Measurements from ENCODE around the gene FBXO45.
A peak's percentile ranks its signal among the peaks of the same experiment; 100 is the strongest.

DNA sequence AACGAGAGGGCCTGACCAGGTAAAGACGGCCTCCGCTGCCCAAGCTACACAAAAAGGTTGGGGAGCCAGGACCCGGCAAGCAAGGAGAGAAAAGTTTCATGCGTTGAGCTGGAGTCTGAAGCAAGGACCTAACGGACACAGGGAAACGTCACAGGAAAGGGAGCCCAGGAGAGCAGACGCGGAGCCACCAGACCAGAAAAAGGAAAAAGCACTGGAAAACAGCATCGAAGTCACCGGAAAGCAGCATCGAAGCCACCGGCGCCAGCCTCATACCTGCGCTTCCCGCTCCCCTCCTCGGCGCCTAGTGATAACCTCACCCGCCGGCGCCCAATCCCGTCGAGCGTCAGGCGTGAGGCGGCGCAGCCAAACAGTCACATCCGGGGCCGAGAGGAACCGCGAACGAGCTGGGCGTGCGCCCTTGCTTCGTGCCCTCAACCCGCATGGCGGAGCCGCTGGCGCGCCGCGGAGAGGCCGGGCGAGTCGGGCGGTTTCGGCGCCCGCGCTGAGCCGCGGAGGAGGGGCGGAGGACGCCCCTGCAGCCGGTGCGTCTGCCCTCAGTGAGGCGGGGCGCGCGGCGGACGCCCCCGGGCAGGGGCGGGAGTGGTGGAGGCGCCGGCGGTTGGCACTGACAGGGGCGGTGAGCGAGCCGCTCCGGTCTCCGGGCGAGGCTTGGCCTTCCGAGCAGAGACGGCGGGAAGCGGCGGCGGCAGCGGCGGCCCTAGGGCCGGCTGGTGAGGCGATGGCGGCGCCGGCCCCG lies at the start of gene FBXO45, which contains the start of gene WDR53:
- TF ChIP-seq CTCF (IDR thresholded peaks at IDR 0.05) (peak in 2 of 4 experiments; percentile 22 to 34), POLR2A (IDR thresholded peaks at IDR 0.05) (peak; percentile 50 to 76)
